GM06990 (cell line): Measurements from ENCODE around the gene SAMD10.
A peak's percentile ranks its signal among the peaks of the same experiment; 100 is the strongest.

Source experiments
- DNase-seq: peaks from one replicate; pipeline ENCODE4 v3.0.0-alpha.2; 2011; ENCODE audit not compliant: insufficient read length; ENCODE audit errors: extremely low read depth
- H3K27me3 ChIP-seq: replicated peaks from 2 replicates; pipeline ENCODE4 v1.6.0; 2011; ENCODE audit warnings: low read length; ENCODE audit not compliant: control insufficient read depth, insufficient read depth
- H3K36me3 ChIP-seq: 2 replicates; pipeline ENCODE4 v1.5.1; 2011; ENCODE audit warnings: low read length; ENCODE audit not compliant: control insufficient read depth, insufficient read depth
- H3K4me3 ChIP-seq: replicated peaks from 2 replicates; pipeline ENCODE4 v1.5.1; 2011; ENCODE audit warnings: low read depth, mild to moderate bottlenecking, control low read depth, low read length
- TF ChIP-seq, protein P1 (sequence below): IDR thresholded peaks from 2 replicates; pipeline ENCODE4 v1.5.1; 2011; ENCODE audit warnings: low read length, control low read depth, mild to moderate bottlenecking, inconsistent platforms; ENCODE audit not compliant: insufficient read depth, poor library complexity, severe bottlenecking

Gene SAMD10

DNA sequence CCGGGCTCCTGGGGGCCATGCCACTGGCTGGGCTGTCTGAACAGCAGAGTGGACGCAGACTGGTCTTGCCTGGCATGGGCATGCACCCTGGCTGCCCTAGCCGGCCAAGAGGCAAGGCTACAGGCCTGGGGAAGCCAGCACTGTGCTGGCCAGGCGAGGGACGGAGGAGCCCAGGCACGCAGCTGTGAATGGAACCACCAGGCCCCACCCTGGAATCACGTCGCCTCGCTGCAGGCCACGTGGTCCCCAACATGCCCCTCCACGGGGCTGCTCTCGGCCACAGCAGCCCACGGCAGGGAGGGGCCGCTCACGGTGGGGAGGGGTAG lies 27.3 kb downstream of the SAMD10 start:
- Histone ChIP-seq H3K36me3 (peaks cover 8% of the 10 kb centered on the region), H3K27me3 (no peaks in the 10 kb centered on the region), H3K4me3 (no peak overlapping the region)
- DNase-seq, result no peak
- TF ChIP-seq, protein P1, sequence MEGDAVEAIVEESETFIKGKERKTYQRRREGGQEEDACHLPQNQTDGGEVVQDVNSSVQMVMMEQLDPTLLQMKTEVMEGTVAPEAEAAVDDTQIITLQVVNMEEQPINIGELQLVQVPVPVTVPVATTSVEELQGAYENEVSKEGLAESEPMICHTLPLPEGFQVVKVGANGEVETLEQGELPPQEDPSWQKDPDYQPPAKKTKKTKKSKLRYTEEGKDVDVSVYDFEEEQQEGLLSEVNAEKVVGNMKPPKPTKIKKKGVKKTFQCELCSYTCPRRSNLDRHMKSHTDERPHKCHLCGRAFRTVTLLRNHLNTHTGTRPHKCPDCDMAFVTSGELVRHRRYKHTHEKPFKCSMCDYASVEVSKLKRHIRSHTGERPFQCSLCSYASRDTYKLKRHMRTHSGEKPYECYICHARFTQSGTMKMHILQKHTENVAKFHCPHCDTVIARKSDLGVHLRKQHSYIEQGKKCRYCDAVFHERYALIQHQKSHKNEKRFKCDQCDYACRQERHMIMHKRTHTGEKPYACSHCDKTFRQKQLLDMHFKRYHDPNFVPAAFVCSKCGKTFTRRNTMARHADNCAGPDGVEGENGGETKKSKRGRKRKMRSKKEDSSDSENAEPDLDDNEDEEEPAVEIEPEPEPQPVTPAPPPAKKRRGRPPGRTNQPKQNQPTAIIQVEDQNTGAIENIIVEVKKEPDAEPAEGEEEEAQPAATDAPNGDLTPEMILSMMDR, result no peak

DNA sequence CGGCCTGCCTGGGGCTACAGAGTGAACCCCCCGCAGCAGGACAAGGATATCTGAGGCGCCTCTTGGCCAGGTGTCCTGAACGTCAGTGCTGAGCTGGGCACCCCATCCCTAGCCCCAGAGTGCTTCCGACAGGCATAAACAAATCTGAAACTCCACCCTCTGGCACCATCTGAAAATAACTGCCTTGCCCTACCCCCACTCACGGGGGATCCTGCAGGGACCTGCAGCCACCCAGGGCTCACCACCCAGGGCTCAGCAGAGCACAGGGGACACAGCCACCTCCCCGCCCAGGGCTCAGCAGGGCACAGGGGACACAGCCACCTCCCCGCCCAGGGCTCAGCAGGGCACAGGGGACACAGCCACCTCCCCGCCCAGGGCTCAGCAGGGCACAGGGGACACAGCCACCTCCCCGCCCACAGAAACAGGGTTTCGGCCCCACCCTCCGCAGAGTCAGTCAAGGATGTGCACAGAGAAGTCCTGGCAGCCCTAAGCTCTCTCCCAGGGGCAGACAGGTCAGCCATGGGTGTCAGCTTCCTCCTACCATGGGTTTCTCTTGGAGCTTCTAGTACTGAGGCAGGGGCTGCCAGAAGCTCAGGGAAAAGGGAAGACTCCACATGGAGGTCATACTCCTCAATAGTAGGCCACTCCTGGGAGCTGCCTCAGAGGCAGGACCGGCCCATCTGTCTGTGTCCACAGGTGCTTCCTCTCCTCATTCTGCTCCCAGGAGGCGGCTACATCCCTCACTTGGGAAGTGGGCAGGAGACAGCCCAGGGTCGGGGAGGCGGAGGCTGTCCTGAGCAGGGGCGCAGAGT lies 27.8 kb downstream of the SAMD10 start:
- H3K36me3 ChIP-seq, result peaks cover 8% of the 10 kb centered on the region
- TF ChIP-seq, protein P1, result no peak

DNA sequence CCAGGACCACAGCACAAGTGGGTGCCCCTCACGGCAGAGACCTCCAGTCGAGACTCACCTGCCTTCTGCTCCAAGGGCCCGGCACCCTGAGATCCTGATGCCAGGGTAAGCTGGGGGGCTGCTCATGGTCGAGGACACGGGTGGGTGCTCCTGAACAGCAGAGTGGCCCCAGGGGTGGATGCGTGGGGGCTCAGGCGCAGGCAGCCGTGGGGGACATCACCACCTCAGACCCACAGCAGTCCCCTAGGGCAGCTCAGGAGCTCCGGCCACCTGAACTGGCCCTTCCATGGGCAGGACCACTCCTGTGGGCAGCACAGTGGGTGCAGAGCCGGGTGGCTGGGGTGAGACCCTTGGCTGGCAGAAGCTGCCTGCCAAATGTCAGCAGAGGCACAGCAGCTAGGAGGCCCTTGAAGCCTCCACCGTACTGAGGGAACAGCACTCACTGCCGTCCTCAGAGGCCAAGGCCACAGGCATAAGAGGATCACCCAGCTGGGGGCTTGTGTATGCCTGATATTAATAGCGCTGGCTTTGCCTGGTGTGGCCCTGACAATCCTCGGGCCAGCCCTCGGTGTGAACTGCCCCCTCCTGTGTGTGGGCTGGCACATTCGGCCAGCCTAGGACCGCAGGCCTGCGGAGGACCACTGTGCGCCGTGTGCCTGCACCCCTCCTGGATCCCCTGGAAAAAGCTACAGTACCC lies 28.6 kb downstream of the SAMD10 start:
- Histone ChIP-seq H3K36me3 (peaks cover 8% of the 10 kb centered on the region), H3K27me3 (no peaks in the 10 kb centered on the region), H3K4me3 (no peak overlapping the region)
- no peak for DNase-seq
- TF ChIP-seq, protein P1, result no peak

More for the DNA sequence above, 27.8 kb downstream of the SAMD10 start:
- Histone ChIP-seq H3K27me3 (no peaks in the 10 kb centered on the region), H3K4me3 (no peak overlapping the region)
- DNase-seq, result no peak

DNA sequence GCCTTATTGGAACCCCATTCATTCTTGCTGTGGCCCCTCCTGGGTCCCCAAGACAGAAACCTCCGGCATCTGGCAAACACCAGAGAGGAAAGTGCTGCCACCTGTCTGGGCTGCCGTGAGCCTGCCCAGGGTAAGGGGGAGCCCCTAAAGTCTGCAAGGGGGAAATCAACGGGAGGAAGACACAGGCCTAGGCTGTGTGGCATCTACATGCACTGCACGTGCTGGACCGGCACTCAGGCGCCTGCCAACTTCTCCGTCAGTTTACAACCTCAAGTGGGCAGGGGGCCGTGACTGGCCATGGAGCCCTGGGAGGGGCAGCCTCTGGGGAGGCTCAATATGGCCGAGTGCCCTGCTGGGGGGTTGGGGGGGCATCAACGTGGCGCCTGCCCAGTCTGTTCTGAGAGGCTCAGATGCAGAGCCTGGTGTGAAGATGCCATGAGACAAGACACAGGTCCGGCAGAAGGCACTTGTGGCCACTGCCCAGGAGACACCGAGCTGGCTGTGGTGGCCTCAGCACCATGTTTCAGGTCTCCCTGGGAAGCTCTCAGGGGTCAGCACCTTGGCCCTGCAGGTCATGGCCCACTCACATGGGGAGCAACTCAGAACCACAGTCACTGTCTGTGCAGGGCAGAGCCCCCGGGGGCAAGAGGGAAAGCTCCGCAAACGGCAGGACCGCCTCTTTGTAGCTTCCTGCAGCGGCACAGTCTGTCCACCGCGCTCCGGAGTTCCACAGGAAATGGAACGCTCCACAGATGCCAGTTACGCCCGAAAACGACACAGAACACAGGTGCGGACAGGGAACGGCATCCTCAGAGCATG lies 31.6 kb downstream of the SAMD10 start:
- no peak for DNase-seq
- Histone ChIP-seq H3K4me3 (no peak overlapping the region), H3K36me3 (peaks cover 33% of the 10 kb centered on the region), H3K27me3 (no peaks in the 10 kb centered on the region)
- TF ChIP-seq, protein P1, result peak; percentile 18

DNA sequence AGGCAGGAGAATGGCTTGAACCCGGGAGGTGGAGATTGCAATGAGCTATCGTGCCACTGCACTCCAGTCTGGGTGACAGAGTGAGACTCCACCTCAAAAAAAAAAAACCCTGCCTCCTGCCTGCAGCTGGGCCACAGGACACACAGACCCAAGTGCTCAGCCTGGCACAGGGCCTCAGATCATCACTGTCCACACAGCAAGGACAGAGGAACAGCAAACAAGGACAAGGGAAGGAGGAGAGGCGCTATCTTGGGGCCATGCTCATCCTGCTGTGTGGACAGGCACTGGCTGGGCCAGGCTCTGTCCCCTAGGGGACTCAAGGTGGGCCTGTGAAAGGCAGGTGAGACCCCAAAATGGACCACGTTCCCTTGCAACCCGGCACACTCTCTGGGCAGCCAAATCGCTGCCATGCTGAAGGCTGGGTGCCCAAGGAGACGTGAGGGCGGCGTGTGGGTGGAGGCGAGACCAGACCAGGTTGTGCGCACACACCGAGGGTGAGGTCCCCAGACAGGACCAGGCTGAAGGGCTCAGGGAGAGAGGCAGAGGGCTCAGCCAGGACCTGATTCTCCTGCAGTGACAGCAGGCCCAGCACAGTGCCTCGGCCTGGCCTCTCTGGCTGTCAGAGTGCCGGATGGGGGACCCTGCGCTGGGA lies 32.3 kb downstream of the SAMD10 start:
- Histone ChIP-seq H3K4me3 (no peak overlapping the region), H3K36me3 (peaks cover 32% of the 10 kb centered on the region), H3K27me3 (no peaks in the 10 kb centered on the region)
- no peak for DNase-seq
- TF ChIP-seq, protein P1, result no peak
